NCI-H226 (cell line): ENCODE results near the gene HACE1.
A peak's percentile ranks its signal among the peaks of the same experiment; 100 is the strongest.
"Not testable (repeated sequence)": the region's sequence is repeated elsewhere in the genome, so short reads cannot be mapped to it uniquely, and the experiment has no call there.

ENCODE experiments used
- DNase-seq: peaks from one replicate; pipeline ENCODE4 v3.0.0-alpha.2; 2015

The HACE1 gene

DNA sequence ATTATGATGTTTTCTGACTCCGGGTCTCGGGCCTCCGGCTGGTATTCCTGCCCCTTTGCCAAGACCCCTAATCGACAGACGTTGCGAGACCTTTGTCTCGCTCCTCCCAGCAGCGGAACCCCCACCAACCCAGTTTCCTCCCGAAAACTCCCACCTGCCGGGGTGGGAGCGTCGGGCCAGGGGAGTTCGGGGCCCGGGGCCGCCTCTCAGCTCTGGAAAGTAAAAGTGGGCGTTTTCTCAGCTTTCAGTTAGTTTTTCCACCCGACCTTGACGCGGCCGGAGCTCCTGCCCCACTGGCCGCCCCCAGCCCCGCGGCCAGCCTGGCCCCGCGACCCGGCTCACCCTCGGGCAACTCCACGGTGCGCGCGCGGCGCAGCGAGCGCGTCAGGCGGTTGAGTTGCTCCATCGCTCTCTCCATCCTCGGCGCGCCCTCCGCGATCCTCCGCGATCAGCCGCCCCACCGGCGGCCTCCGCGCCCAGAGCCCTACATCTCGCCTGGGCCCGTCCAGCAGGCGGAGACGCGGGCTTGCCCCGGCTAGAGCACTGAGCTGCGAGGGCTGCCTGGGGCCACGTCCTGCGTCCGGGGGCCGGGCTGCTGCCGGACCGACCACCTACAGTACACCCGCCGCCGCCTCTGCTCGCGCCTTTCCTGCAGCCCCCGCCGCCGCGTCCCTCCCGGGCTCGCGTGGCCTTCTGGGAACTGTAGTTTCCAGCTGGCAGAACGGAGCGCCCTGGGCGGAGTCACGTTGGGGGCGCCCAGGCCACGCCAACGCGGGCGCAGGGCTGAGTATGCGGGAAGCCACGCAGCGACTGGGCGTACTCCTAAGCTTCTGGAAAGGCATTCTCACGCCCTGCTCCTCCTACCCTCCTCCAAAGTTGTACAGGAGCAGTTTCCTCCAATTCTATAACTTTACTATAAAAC lies at the start of gene HACE1:
Gene HACE1, minus strand, starts transcription at position 695 of the 922 bp plus-strand sequence. Its CDS starts 277 bp downstream, at position 418.
- peak; percentile 86 for DNase-seq

DNA sequence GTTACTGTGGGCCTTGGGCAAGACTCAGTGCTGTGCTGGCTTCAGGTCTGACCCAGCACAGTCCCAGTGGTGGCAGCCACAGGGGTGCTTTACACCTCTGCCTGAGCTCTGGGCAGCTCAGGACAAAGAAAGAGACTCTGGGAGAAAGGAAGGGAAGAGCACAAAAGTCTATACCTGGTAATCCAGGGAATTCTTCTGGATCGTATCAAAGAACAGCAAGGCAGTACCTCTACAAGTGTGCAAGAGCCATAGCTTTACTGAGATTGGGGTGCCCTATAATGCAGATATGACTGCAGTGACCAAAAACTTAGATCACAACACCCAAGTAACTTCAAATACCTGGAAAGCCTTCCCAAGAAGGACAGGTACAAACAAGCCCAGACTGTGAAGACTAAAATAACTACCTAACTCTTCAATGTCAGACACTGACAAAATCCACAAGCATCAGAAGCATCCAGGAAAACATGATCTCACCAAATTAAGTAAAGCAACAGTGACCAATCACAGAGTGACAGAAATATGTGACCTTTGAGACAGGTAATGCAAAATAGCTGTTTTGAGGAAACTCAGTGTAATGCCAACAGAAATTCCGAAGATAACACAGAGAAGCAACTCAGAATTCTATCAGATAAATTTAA lies 49.3 kb upstream of the HACE1 start:
- no peak for DNase-seq

- DNase-seq: peak; percentile 7
Observed at GRCh38 chr6:104908031-104908887, 48.5 kb upstream of the HACE1 start.

- not testable (repeated sequence) for DNase-seq
Observed at GRCh38 chr6:104898893-104899292, 39.2 kb upstream of the HACE1 start.

DNA sequence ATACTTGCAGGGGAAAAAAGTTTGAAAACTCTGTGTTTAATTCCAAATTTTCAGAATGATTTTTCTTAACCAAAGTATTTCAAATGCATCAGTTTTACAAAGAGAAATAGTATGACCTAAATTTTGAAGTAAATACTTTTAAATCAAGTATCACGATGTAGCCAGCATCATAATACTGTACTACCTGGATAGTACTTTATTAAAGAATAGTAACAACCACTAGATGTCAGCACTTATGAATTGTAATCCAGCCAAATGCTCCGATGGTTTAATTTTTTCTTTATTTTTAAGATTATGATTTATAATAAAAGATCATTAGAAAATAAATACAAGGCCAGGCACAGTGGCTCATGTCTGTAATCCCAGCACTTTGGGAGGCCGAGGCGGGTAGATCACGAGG lies 37.2 kb upstream of the HACE1 start:
- no peak for DNase-seq

- DNase-seq: no peak
Observed at GRCh38 chr6:104888066-104888465, 28.3 kb upstream of the HACE1 start.

GRCh38 chr6:104887350-104887749 lies 27.6 kb upstream of the HACE1 start:
- peak; percentile 13 for DNase-seq

- DNase-seq: no peak
Observed at GRCh38 chr6:104885518-104886043, 25.9 kb upstream of the HACE1 start.

DNA sequence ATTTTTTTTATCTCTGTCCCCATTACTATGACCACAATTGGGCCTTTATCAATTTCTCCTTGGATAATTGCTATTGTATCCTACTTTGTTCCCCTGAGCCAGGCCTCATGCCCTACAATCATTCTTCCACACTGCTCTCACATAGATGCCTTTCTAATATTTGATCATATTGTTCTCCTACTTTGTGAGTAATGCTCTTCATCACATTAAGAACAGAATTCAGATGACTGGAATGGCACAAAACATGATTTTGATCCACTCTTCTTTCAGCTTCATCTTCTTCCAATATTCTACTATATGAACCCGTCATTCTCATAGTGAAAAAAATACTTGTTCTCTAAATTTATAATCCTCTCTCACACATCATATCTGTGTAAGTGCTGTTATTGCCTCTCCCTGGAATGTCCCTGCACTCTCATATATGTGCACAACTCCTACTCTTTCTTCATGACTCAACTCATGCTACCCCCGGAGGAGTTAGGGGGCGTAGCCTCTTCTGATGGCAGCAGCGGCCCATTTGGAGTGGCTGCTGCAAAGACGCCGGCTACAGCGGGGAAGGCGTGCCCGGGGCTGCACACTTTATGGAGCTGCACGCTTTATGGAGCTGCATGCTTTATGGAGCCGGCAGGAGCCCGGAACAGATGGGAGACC lies 25.3 kb upstream of the HACE1 start:
- DNase-seq: no peak

DNA sequence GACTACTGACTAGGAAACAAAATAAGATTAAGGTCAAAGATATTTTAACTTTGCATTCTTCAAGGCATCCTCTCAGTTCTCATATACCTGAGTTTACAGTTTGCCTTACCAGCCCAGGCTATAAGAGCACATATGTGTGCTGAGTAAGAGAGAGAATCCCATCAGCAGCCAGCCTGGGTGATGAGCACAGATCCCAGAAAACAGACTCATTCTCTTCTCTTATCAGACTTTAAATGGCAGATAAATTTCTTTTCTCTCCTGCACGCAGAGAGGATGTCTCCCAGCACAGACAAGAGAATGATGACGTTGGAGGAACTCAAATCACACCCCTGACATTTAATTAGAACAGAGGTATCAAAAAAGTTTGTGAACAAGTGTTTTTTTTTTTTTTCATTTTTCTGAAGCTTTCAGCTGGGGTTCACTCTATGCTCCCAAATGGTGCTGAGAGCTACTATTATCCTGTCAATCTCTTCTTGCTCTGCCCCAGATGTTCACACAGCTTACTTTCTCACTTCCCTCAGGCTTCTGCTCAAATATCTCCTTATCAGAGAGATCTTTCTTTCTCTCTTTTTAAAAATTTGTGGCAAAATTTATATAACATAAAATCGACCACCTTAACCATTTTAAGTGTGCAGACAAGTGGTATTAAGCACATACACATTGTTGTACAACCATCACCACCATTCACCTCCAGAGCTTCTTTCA lies 22.4 kb upstream of the HACE1 start:
- DNase-seq: no peak

DNA sequence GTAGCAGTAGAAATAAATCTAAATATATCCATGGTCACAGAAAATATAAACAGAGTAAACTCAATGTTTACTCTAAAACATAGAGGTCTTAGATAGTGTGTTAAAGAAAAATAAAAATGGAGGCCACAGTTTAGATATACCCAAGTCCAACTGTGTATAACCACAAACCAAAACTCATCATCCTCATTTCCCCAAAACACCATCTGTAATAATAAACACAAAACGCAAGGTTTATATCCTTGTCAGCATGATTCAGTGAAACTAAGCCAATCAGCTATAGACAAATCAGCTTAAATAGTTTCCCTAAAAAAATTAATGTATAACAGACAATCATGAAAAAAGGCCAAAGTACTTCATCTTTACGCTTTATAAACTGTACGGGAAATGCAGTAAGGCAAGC lies 2.7 kb upstream of the HACE1 start:
- no peak for DNase-seq

DNA sequence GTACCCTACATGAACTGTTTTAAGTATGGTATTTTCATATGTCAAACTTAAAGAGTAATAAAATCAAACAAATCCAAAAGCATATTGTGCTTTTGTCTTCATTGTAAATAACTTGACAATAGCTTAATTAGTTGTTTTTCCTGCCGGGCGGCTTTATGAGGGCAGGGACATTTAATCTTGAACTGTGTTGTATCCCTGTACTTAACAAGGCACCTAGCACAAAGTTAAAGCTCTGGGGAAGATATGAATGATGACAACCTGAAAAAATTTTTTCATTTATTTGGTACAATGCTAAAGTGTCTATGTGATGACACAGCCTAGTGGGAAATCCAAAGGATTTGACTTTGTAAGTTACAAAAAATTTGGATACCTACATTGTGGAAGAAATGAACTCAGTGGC lies 502 bp upstream of the HACE1 start:
- DNase-seq: no peak

DNA sequence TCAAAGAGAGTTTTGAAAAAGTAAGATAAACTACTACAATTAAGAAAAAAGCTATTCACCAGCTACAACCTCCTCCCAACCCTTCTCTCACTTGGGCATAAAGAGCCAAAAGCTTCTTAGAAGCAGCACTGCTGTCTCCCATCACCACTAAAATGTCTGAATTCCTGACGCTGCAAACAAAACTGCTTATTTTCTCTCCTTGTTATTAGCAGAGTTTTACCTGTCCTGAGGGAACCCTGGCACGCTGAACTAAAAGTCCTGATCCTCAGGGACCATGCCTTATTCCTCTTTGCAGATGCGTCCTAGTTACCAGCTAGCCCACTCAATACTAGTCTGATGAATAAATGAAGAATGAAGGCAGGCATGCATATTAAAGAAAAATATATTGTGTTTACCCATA lies 1.1 kb downstream of the HACE1 start:
- no peak for DNase-seq

GRCh38 chr6:104855507-104855906 lies 4.2 kb downstream of the HACE1 start:
- no peak for DNase-seq

GRCh38 chr6:104847721-104848120 lies 12.0 kb downstream of the HACE1 start:
- not testable (repeated sequence) for DNase-seq

- no peak for DNase-seq
Observed at GRCh38 chr6:104843229-104843628, 16.5 kb downstream of the HACE1 start.

DNA sequence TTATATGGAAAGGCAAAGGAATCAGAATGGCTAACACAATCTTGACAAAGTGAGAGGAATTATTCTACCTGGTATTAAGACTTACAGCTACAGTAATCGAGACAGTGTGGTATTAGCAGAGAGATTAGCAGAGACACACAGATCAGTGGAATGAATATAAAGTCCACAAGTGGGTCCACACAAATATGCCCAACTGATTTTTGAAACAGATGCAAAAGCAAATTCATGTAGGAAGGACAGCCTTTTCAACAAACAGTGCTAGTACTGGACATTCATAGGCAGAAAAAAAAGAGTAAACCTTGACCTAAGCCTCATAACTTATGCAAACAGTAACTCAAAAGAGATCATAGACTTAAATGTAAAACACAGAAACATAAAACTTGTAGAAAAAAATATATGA lies 22.6 kb downstream of the HACE1 start:
- DNase-seq: no peak

- DNase-seq: not testable (repeated sequence)
Observed at GRCh38 chr6:104836479-104837020, 23.2 kb downstream of the HACE1 start.

DNA sequence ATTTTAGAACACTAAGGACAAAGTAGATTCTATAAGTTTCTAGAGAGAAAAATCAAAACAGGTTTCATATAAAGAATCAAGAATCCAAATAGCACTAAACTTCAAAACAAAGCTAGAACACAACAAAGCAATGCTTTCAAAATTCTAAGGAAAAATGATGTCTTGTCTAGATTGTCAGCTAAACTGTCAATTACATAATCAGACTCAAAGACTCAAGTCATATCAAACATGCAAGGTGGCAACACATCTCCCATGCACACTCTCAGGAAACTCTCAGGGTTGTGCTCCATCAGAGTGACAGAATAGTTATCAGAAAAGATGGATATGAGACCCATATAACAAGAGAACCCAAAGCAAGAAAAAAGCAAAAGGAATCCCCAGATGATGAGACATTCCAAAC lies 23.9 kb downstream of the HACE1 start:
- DNase-seq: no peak

- no peak for DNase-seq
Observed at GRCh38 chr6:104829183-104829958, 30.3 kb downstream of the HACE1 start.

DNA sequence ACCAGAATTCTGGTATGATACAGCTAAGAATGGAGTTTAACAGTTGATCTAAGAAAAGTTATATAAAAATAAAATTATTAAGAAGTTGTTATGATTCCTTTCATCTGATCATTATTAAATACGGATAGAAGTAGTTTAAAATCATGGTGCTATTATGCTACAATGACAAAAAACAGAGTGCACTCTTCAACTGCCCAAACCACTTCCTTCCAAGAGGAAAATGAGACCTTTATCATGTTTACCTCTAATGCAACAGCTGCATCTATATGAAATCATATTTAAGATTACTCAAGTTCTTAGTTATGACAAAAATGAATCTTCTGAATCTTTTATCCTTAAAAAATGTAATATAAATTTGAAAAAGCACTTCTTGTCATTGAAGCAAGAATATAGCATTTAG lies 31.2 kb downstream of the HACE1 start:
- no peak for DNase-seq
